Subcutaneous adipose tissue (tissue), 4 donors: ENCODE measurements around the gene FHAD1. TPM values are rescaled to one million over a fixed set of nuclear protein-coding genes. Genes with fewer than 3 reads are reported as not detected.

Experiments used
- total RNA-seq, 4 donors: library from RNA; depleted of rRNA; stranded (reverse); fragments of >200 nt; gene quantifications; one replicate each; pipeline ENCODE4 v1.1.0, GENCODE V29; 2016
- TF ChIP-seq, protein P1 (sequence below): fragments of 450-650 bp; IDR thresholded peaks from one replicate; pipeline ENCODE4 v1.5.1; 2016; ENCODE audit warnings: low read depth, mild to moderate bottlenecking, control low read depth, antibody characterized with exemption, moderate library complexity

Gene FHAD1
- total RNA-seq, 4 donors from 2014 or later, result 1.1 to 1.7 TPM; not detected in 2

DNA sequence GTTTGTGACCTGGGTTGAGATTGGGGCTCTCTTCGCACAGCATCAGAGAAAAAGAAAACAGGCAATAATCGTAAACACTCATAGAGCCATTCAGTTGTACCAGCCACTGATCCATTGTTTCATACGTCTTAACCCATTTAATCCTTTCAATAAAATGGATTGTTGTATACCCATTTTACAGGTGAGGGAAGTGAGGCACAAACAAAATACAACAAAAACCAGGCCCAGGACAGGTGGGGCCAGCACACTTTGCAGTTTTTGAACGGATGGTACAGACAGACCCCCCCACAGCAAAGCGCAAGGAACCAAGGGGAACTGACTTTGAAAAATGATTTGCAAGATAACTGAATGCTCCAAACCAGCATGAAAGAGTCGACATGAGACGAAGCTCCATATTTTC, 4.3 kb upstream of the FHAD1 start:
- TF ChIP-seq, protein P1, sequence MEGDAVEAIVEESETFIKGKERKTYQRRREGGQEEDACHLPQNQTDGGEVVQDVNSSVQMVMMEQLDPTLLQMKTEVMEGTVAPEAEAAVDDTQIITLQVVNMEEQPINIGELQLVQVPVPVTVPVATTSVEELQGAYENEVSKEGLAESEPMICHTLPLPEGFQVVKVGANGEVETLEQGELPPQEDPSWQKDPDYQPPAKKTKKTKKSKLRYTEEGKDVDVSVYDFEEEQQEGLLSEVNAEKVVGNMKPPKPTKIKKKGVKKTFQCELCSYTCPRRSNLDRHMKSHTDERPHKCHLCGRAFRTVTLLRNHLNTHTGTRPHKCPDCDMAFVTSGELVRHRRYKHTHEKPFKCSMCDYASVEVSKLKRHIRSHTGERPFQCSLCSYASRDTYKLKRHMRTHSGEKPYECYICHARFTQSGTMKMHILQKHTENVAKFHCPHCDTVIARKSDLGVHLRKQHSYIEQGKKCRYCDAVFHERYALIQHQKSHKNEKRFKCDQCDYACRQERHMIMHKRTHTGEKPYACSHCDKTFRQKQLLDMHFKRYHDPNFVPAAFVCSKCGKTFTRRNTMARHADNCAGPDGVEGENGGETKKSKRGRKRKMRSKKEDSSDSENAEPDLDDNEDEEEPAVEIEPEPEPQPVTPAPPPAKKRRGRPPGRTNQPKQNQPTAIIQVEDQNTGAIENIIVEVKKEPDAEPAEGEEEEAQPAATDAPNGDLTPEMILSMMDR, result no peak

DNA sequence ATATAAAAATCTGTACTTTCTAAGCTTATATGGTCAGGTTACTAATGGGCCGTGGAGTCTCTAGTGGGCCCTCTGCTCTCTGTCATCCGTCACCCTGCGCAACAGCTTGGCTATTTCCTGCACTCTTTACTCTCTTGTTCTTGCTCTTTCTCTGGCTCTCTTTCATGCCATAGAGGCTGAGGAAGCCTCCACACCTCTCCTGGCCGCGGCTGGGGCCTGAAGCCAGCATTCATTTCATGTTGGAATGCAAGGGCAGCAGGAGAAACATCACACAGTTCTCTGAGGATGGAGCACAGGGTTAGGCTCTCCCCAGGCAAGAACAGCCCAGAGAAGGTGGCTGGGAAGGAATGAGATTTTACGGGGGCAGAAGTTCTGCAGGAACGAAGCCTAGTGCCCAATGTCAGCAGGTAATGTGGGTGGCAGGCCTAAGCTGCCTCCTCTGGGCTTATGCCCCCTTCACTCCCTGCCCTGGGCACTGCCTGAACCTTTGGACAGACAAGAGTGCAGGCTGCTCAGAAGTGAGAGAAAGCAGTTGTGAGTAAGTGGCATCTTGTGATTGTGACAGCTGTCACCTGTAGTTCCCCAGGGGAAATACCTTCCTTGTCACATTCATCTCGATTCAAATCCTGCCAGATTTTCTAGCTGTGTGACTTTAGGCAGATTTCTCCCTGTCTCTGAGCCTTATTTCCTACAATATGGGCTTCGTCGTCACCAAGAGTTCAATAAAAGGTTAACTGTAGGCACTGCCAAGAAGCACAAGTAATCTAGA, 3.6 kb upstream of the FHAD1 start:
- TF ChIP-seq, protein P1, result no peak

DNA sequence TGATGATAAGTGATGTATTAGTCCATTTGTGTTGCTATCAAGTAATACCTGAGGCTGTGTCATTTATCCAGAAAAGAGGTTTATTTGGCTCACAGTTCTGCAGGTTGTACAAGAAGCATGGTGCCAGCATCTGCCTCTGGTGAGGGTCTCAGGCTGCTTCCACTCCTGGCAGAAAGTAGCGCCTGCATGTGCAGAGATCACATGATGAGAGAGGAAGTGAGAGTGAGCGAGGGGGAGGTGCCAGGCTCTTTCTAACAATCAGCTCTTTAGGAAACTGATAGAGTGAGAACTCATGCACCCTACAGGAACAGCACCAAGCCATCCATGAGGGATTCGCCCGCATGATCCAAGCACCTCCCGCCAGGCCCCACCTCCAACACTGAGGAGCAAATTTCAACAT, 2.2 kb upstream of the FHAD1 start:
- TF ChIP-seq, protein P1, result no peak

DNA sequence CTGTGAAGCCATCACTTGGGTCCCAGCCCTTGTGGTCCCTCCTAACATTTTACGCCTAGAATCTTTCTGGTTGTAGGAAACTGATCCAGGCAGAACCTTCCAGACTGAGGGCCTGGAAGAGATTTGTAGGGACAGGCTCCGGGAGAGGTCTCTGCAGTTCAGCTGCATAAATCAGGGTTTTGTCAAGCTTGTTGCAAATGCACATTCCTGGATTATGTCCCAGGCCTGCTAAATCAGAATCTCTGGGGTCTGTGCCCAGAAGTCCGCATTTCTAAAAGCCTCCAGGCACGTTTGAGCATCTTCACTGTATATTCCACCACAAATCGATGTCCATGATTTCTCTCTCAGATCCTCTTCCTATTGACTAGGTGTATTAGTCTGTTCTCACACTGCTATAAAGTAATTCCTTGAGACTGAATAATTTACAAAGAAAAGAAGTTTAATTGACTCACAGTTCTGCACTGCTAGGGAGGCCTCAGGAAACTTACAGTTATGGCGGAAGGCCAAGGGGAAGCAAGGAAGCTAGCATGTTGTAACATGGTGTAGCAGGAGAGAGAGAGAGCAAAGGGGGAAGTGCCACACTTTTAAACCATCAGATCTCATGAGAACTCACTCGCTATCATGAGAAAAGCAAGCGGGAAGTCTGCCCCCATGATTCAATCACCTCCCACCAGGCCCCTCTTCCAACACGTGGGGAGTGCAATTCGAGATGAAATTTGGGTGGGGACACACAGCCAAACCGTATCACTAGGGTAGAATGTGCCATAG, 1.2 kb upstream of the FHAD1 start:
- TF ChIP-seq, protein P1, result no peak

DNA sequence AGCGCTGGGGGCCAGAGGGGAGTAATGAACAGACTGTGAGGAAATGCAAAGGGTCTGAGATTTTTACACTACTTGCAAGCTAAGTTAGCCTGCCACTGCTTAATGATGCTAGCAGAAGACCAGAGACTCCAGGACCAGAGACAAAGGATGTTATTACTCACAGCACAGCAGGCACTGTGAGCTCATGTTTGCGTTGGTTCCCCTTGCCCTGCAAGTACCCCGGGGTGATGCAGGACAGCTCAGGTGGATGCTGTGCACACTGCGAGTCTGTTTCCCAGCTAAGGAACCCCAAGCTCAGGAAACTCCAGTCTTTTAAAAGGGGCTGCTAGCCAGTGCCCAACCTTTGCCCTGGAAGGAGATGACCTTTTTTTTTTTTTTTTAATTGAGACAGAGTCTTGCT, 1.2 kb downstream of the FHAD1 start:
- TF ChIP-seq, protein P1, result no peak

DNA sequence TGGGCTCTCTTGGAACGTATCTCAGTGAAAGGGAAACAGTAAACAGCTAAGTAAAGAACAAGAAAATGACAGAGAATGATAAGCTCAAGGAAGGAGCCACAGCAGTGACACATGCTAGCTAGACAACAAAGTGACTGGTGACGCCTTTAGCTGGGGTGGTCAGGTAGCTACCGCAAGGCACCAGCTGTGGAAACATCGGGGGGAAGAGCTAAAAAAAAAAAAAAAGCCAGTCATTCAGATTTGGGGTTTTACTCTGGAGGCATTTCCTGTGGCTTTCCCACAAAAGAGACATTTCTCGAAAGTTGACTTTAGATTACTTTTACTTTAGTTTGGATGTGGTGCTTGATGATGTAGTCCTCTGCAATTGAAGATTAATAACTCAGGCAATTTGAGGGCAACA, 2.1 kb downstream of the FHAD1 start:
- TF ChIP-seq, protein P1, result no peak
